GM23338 (cell line): Measurements from ENCODE around the gene CCDC92.
"Not testable (repeated sequence)": the region's sequence is repeated elsewhere in the genome, so short reads cannot be mapped to it uniquely, and the experiment has no call there.

ENCODE experiments used
- CREB1 ChIP-seq: fragments of 250-450 bp; sonication (Bioruptor Pico); IDR thresholded peaks from 2 replicates; pipeline ENCODE4 v1.5.0; 2020; ENCODE audit warnings: low read depth, mild to moderate bottlenecking, moderate library complexity
- EZH2 ChIP-seq: fragments of 200-600 bp; sonication (generic); IDR thresholded peaks from one replicate; pipeline ENCODE4 v1.8.0; 2017; ENCODE audit warnings: antibody characterized with exemption, mild to moderate bottlenecking, low read depth; ENCODE audit not compliant: unreplicated experiment
- EZH2phosphoT487 ChIP-seq: fragments of 200-600 bp; sonication (generic); IDR thresholded peaks from one replicate; pipeline ENCODE4 v1.8.1; 2018; ENCODE audit warnings: antibody characterized with exemption; ENCODE audit not compliant: unreplicated experiment
- JUNB ChIP-seq: IDR thresholded peaks from one replicate; pipeline ENCODE4 v1.6.1; 2016; ENCODE audit warnings: antibody characterized with exemption; ENCODE audit not compliant: unreplicated experiment
- NANOG ChIP-seq: IDR thresholded peaks from 2 replicates; pipeline ENCODE4 v1.6.1; 2016; ENCODE audit warnings: antibody characterized with exemption, borderline replicate concordance
- POLR2AphosphoS5 ChIP-seq: IDR thresholded peaks from 2 replicates; pipeline ENCODE4 v1.6.1; 2016; ENCODE audit warnings: antibody characterized with exemption, low read depth
- STAT1 ChIP-seq: IDR thresholded peaks from one replicate; pipeline ENCODE4 v1.6.1; 2016; ENCODE audit warnings: antibody characterized with exemption; ENCODE audit not compliant: unreplicated experiment
- ZNF114 ChIP-seq: fragments of 250-450 bp; sonication (Bioruptor Pico); IDR thresholded peaks from 2 replicates; pipeline ENCODE4 v1.5.0; 2020; ENCODE audit warnings: mild to moderate bottlenecking, moderate library complexity
- TF ChIP-seq, protein P1 (sequence below), 2 experiments: fragments of 200-600 bp in 1 of 2; sonication (generic) in 1 of 2; conservative IDR thresholded peaks; 2 replicates each; pipeline versions ENCODE4 v1.5.1 to v1.6.1; 2016 to 2017; ENCODE audit warnings: antibody characterized with exemption in 2 of 2, low read depth in 2 of 2, mild to moderate bottlenecking in 2 of 2, moderate library complexity in 1 of 2
- TF ChIP-seq, protein P2 (sequence below): IDR thresholded peaks from one replicate; pipeline ENCODE4 v1.6.1; 2018; ENCODE audit warnings: antibody characterized with exemption; ENCODE audit not compliant: unreplicated experiment
- TF ChIP-seq, protein P3 (sequence below): IDR thresholded peaks from 2 replicates; pipeline ENCODE4 v1.6.1; 2016; ENCODE audit warnings: antibody characterized with exemption

DNA sequence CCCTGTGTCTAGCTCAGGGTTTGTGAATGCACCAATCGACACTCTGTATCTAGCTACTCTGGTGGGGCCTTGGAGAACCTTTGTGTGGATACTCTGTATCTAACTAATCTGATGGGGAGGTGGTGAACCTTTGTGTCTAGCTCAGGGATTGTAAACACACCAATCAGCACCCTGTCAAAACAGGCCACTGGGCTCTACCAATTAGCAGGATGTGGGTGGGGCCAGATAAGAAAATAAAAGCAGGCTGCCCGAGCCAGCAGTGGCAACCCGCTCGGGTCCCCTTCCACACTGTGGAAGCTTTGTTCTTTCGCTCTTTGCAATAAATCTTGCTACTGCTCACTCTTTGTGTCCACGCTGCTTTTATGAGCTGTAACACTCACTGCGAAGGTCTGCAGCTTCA is 25.1 kb downstream of the CCDC92 start:
- not testable (repeated sequence) for TF ChIP-seq EZH2; POLR2AphosphoS5; EZH2phosphoT487; NANOG; CREB1 (CRISPR knock-in tag); STAT1; JUNB; ZNF114
- TF ChIP-seq, protein P1, sequence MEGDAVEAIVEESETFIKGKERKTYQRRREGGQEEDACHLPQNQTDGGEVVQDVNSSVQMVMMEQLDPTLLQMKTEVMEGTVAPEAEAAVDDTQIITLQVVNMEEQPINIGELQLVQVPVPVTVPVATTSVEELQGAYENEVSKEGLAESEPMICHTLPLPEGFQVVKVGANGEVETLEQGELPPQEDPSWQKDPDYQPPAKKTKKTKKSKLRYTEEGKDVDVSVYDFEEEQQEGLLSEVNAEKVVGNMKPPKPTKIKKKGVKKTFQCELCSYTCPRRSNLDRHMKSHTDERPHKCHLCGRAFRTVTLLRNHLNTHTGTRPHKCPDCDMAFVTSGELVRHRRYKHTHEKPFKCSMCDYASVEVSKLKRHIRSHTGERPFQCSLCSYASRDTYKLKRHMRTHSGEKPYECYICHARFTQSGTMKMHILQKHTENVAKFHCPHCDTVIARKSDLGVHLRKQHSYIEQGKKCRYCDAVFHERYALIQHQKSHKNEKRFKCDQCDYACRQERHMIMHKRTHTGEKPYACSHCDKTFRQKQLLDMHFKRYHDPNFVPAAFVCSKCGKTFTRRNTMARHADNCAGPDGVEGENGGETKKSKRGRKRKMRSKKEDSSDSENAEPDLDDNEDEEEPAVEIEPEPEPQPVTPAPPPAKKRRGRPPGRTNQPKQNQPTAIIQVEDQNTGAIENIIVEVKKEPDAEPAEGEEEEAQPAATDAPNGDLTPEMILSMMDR (conservative IDR thresholded peaks at IDR 0.05; ENCODE audit: low read depth in 2 of 2), result not testable (repeated sequence)
- TF ChIP-seq, protein P2, sequence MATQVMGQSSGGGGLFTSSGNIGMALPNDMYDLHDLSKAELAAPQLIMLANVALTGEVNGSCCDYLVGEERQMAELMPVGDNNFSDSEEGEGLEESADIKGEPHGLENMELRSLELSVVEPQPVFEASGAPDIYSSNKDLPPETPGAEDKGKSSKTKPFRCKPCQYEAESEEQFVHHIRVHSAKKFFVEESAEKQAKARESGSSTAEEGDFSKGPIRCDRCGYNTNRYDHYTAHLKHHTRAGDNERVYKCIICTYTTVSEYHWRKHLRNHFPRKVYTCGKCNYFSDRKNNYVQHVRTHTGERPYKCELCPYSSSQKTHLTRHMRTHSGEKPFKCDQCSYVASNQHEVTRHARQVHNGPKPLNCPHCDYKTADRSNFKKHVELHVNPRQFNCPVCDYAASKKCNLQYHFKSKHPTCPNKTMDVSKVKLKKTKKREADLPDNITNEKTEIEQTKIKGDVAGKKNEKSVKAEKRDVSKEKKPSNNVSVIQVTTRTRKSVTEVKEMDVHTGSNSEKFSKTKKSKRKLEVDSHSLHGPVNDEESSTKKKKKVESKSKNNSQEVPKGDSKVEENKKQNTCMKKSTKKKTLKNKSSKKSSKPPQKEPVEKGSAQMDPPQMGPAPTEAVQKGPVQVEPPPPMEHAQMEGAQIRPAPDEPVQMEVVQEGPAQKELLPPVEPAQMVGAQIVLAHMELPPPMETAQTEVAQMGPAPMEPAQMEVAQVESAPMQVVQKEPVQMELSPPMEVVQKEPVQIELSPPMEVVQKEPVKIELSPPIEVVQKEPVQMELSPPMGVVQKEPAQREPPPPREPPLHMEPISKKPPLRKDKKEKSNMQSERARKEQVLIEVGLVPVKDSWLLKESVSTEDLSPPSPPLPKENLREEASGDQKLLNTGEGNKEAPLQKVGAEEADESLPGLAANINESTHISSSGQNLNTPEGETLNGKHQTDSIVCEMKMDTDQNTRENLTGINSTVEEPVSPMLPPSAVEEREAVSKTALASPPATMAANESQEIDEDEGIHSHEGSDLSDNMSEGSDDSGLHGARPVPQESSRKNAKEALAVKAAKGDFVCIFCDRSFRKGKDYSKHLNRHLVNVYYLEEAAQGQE, result not testable (repeated sequence)
- TF ChIP-seq, protein P3, sequence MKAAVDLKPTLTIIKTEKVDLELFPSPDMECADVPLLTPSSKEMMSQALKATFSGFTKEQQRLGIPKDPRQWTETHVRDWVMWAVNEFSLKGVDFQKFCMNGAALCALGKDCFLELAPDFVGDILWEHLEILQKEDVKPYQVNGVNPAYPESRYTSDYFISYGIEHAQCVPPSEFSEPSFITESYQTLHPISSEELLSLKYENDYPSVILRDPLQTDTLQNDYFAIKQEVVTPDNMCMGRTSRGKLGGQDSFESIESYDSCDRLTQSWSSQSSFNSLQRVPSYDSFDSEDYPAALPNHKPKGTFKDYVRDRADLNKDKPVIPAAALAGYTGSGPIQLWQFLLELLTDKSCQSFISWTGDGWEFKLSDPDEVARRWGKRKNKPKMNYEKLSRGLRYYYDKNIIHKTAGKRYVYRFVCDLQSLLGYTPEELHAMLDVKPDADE, result not testable (repeated sequence)
